K562 (cell line): ENCODE data around the gene EIF3J. TPM values are rescaled to one million over a fixed set of nuclear protein-coding genes. Genes with fewer than 3 reads are reported as not detected.
A peak's percentile ranks its signal among the peaks of the same experiment; 100 is the strongest.

Experiments used
- ASH1L ChIP-seq: fragments of 450-650 bp; IDR thresholded peaks from 2 replicates; pipeline ENCODE4 v1.6.1; 2018; ENCODE audit warnings: borderline replicate concordance, mild to moderate bottlenecking, low read depth; ENCODE audit not compliant: partially characterized antibody
- ETV1 ChIP-seq: fragments of 450-650 bp; conservative IDR thresholded peaks from 2 replicates; pipeline ENCODE4 v1.6.1; 2016; ENCODE audit warnings: missing genetic modification characterization, control low read depth, low read depth, missing compliant biosample characterization
- EWSR1 ChIP-seq: fragments of 450-650 bp; IDR thresholded peaks from 2 replicates; pipeline ENCODE4 v1.6.1; 2018; ENCODE audit warnings: borderline replicate concordance, mild to moderate bottlenecking, low read depth, moderate library complexity; ENCODE audit not compliant: partially characterized antibody
- GATA2 ChIP-seq: sonication (generic); formaldehyde crosslinking; IDR thresholded peaks from 2 replicates; pipeline ENCODE4 v1.4.0; 2020; ENCODE audit warnings: mild to moderate bottlenecking, missing genetic modification reagents
- HNRNPUL1 ChIP-seq: fragments of 200-400 bp; formaldehyde crosslinking; IDR thresholded peaks from 2 replicates; pipeline ENCODE4 v1.6.1; 2017; ENCODE audit warnings: low read length
- KDM1A ChIP-seq, 2 experiments: fragments of 450-650 bp; IDR thresholded peaks; 2 replicates each; pipeline ENCODE4 v1.6.1; 2016; ENCODE audit warnings: mild to moderate bottlenecking in 2 of 2
- MAFF ChIP-seq: IDR thresholded peaks from 2 replicates; pipeline ENCODE4 v1.6.1; 2012; ENCODE audit warnings: low read length, improper control_type of control experiment
- PHTF2 ChIP-seq: fragments of 250-450 bp; sonication (Bioruptor Pico); IDR thresholded peaks from 2 replicates; pipeline ENCODE4 v1.5.0; 2021; ENCODE audit warnings: mild to moderate bottlenecking
- SMARCE1 ChIP-seq: fragments of 450-650 bp; IDR thresholded peaks from 2 replicates; pipeline ENCODE4 v1.7.1; 2016; ENCODE audit warnings: mild to moderate bottlenecking
- TCFL5 ChIP-seq: fragments of 250-450 bp; sonication (Bioruptor Pico); conservative IDR thresholded peaks from 2 replicates; pipeline ENCODE4 v1.6.1; 2021; ENCODE audit warnings: mild to moderate bottlenecking, moderate library complexity, matching md5 sums
- TFAM ChIP-seq: fragments of 250-450 bp; sonication (Bioruptor Pico); conservative IDR thresholded peaks from 2 replicates; pipeline ENCODE4 v1.5.0; 2021; ENCODE audit warnings: mild to moderate bottlenecking, moderate library complexity
- ZNF217 ChIP-seq: sonication (generic); formaldehyde crosslinking; IDR thresholded peaks from 2 replicates; pipeline ENCODE4 v1.8.0; 2022; ENCODE audit warnings: mild to moderate bottlenecking, missing genetic modification reagents
- polyA plus RNA-seq, 8 experiments: library from polyadenylated mRNA; depleted of rRNA in 4 of 8; stranded (reverse) in 5 of 8; unstranded in 3 of 8; fragments of >200 nt; fragmentation: Nextera tagmentation in 2 of 8; fragmentation: Illumina TruSeq in 1 of 8; extraction: Ambion mirVana in 2 of 8; extraction: Trizol in 1 of 8; gene quantifications; 2 replicates each; pipeline versions ENCODE4 v1.2.1 to v1.2.3, GENCODE V29; 2011 to 2014; ENCODE audit warnings: inconsistent platforms in 1 of 8, missing spikeins in 1 of 8
- total RNA-seq, 7 experiments: library from RNA; depleted of rRNA in 6 of 7; stranded (reverse); fragments of >200 nt in 6 of 7; fragmentation: Illumina TruSeq in 2 of 7; extraction: Trizol in 2 of 7; gene quantifications; 2 replicates each; pipeline versions ENCODE4 v1.2.1 to v1.2.3, GENCODE V29; 2011 to 2021; ENCODE audit warnings: low replicate concordance in 1 of 7
- TF ChIP-seq, protein P1 (sequence below), 2 experiments: fragments of 250-450 bp in 1 of 2; fragments of 450-650 bp in 1 of 2; sonication (Bioruptor Pico) in 1 of 2; IDR thresholded peaks; 2 replicates each; pipeline versions ENCODE4 v1.6.1 to v1.8.0; 2016 to 2021; ENCODE audit warnings: mild to moderate bottlenecking in 2 of 2, moderate library complexity in 2 of 2, missing compliant biosample characterization in 1 of 2, missing genetic modification characterization in 1 of 2
- TF ChIP-seq, protein P2 (sequence below): fragments of 450-650 bp; IDR thresholded peaks from 2 replicates; pipeline ENCODE4 v1.6.1; 2016; ENCODE audit warnings: mild to moderate bottlenecking, moderate library complexity
- TF ChIP-seq, protein P3 (sequence below): sonication (generic); formaldehyde crosslinking; IDR thresholded peaks from 2 replicates; pipeline ENCODE4 v1.8.0; 2022; ENCODE audit warnings: mild to moderate bottlenecking, low read depth, missing genetic modification reagents

EIF3J gene
- total and polyA plus RNA-seq, 9 of the 15 experiments (the other 6 are each of a cell fraction or from before 2014, with no cell fraction given), result 44.2 to 217 (median 151) TPM

DNA sequence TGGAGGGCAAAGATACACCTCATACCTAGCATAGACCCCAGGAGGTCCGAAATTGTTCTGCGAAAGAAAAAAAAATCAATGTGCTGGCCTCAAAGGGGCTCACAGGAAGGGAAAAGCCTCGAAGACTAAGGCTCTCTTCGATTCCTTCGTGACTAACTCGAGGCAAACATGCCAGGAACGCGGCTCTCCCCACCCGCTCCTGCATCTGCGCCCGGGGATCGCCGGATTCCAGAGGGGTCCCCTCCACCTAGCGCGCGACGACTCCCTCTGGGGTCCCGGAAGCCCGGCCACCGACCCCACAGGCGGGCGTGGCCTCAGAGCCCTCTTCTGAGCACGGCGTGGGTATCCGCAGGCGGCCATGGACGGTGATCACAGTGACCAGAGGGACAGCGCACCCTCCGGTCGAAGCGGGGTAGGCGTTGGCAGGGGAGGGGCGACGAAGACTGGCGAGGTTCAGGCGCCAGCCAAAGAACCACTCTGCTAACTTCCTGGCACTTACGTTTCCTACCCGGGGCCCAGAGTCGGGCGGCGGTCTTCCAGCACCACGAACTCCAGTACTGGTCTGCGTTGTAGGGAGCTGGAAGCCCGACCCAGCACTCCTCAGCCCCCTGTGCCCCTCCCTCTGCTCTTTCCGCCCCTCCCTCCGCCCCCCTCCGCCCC is 515 bp upstream of the EIF3J start (continued):
- no peak for TF ChIP-seq ZNF217 (CRISPR knock-in tag)
- TF ChIP-seq GATA2 (CRISPR knock-in tag), result peak; percentile 39; the same call in 1 of the 2 replicates
- 0 out of 2 replicates have a peak, but pooled peaks have one; percentile 19 for TF ChIP-seq SMARCE1
- TF ChIP-seq HNRNPUL1, result no peak
- no peak for TF ChIP-seq TCFL5 (CRISPR knock-in tag)
- no peak for TF ChIP-seq PHTF2 (CRISPR knock-in tag)
- no peak; a peak in 1 of 4 replicates for TF ChIP-seq KDM1A (IDR thresholded peaks at IDR 0.05)
- TF ChIP-seq, protein P1, sequence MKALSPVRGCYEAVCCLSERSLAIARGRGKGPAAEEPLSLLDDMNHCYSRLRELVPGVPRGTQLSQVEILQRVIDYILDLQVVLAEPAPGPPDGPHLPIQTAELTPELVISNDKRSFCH (CRISPR knock-in tag; IDR thresholded peaks at IDR 0.05), result no peak
- TF ChIP-seq, protein P1 (tag; IDR thresholded peaks at IDR 0.05), result peak; percentile 74; the same call in 1 of the 2 replicates
- no peak for TF ChIP-seq MAFF
- no peak for TF ChIP-seq ASH1L
- peak; percentile 15 for TF ChIP-seq ETV1 (tag)
- TF ChIP-seq, protein P2, sequence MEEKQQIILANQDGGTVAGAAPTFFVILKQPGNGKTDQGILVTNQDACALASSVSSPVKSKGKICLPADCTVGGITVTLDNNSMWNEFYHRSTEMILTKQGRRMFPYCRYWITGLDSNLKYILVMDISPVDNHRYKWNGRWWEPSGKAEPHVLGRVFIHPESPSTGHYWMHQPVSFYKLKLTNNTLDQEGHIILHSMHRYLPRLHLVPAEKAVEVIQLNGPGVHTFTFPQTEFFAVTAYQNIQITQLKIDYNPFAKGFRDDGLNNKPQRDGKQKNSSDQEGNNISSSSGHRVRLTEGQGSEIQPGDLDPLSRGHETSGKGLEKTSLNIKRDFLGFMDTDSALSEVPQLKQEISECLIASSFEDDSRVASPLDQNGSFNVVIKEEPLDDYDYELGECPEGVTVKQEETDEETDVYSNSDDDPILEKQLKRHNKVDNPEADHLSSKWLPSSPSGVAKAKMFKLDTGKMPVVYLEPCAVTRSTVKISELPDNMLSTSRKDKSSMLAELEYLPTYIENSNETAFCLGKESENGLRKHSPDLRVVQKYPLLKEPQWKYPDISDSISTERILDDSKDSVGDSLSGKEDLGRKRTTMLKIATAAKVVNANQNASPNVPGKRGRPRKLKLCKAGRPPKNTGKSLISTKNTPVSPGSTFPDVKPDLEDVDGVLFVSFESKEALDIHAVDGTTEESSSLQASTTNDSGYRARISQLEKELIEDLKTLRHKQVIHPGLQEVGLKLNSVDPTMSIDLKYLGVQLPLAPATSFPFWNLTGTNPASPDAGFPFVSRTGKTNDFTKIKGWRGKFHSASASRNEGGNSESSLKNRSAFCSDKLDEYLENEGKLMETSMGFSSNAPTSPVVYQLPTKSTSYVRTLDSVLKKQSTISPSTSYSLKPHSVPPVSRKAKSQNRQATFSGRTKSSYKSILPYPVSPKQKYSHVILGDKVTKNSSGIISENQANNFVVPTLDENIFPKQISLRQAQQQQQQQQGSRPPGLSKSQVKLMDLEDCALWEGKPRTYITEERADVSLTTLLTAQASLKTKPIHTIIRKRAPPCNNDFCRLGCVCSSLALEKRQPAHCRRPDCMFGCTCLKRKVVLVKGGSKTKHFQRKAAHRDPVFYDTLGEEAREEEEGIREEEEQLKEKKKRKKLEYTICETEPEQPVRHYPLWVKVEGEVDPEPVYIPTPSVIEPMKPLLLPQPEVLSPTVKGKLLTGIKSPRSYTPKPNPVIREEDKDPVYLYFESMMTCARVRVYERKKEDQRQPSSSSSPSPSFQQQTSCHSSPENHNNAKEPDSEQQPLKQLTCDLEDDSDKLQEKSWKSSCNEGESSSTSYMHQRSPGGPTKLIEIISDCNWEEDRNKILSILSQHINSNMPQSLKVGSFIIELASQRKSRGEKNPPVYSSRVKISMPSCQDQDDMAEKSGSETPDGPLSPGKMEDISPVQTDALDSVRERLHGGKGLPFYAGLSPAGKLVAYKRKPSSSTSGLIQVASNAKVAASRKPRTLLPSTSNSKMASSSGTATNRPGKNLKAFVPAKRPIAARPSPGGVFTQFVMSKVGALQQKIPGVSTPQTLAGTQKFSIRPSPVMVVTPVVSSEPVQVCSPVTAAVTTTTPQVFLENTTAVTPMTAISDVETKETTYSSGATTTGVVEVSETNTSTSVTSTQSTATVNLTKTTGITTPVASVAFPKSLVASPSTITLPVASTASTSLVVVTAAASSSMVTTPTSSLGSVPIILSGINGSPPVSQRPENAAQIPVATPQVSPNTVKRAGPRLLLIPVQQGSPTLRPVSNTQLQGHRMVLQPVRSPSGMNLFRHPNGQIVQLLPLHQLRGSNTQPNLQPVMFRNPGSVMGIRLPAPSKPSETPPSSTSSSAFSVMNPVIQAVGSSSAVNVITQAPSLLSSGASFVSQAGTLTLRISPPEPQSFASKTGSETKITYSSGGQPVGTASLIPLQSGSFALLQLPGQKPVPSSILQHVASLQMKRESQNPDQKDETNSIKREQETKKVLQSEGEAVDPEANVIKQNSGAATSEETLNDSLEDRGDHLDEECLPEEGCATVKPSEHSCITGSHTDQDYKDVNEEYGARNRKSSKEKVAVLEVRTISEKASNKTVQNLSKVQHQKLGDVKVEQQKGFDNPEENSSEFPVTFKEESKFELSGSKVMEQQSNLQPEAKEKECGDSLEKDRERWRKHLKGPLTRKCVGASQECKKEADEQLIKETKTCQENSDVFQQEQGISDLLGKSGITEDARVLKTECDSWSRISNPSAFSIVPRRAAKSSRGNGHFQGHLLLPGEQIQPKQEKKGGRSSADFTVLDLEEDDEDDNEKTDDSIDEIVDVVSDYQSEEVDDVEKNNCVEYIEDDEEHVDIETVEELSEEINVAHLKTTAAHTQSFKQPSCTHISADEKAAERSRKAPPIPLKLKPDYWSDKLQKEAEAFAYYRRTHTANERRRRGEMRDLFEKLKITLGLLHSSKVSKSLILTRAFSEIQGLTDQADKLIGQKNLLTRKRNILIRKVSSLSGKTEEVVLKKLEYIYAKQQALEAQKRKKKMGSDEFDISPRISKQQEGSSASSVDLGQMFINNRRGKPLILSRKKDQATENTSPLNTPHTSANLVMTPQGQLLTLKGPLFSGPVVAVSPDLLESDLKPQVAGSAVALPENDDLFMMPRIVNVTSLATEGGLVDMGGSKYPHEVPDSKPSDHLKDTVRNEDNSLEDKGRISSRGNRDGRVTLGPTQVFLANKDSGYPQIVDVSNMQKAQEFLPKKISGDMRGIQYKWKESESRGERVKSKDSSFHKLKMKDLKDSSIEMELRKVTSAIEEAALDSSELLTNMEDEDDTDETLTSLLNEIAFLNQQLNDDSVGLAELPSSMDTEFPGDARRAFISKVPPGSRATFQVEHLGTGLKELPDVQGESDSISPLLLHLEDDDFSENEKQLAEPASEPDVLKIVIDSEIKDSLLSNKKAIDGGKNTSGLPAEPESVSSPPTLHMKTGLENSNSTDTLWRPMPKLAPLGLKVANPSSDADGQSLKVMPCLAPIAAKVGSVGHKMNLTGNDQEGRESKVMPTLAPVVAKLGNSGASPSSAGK, result peak; percentile 95
- TF ChIP-seq, protein P3, sequence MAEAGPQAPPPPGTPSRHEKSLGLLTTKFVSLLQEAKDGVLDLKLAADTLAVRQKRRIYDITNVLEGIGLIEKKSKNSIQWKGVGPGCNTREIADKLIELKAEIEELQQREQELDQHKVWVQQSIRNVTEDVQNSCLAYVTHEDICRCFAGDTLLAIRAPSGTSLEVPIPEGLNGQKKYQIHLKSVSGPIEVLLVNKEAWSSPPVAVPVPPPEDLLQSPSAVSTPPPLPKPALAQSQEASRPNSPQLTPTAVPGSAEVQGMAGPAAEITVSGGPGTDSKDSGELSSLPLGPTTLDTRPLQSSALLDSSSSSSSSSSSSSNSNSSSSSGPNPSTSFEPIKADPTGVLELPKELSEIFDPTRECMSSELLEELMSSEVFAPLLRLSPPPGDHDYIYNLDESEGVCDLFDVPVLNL (CRISPR knock-in tag), result no peak
- no peak for TF ChIP-seq EWSR1
- no peak for TF ChIP-seq TFAM (CRISPR knock-in tag)
